Endothelial cell of umbilical vein (primary cell): ENCODE measurements around the gene THTPA.

Source experiments
- FOS ChIP-seq: IDR thresholded peaks from 2 replicates; pipeline ENCODE4 v1.6.1; 2011; ENCODE audit warnings: mild to moderate bottlenecking, low read length, moderate library complexity, borderline replicate concordance; ENCODE audit not compliant: insufficient read depth
- MYC ChIP-seq: IDR thresholded peaks from one replicate; pipeline ENCODE4 v1.6.1; 2011; ENCODE audit warnings: mild to moderate bottlenecking, low read depth, low read length
- POLR2AphosphoS5 ChIP-seq: IDR thresholded peaks from 2 replicates; pipeline ENCODE4 v1.6.1; 2012; ENCODE audit warnings: low read depth, mild to moderate bottlenecking, control low read depth, low read length, moderate library complexity; ENCODE audit not compliant: insufficient read depth
- TF ChIP-seq, protein P1 (sequence below): IDR thresholded peaks from 2 replicates; pipeline ENCODE4 v1.6.1; 2011; ENCODE audit not compliant: insufficient read depth, insufficient read length
- TF ChIP-seq, protein P2 (sequence below), 2 donors: IDR thresholded peaks; 1 replicate in 1 of 2; 2 replicates in 1 of 2; pipeline ENCODE4 v1.5.1; 2011; ENCODE audit warnings: low read length in 2 of 2, mild to moderate bottlenecking in 2 of 2, moderate library complexity in 2 of 2, control low read depth in 1 of 2, inconsistent platforms in 1 of 2, low read depth in 1 of 2; ENCODE audit not compliant: insufficient read depth in 1 of 2; ENCODE audit errors: extremely low read depth in 1 of 2

DNA sequence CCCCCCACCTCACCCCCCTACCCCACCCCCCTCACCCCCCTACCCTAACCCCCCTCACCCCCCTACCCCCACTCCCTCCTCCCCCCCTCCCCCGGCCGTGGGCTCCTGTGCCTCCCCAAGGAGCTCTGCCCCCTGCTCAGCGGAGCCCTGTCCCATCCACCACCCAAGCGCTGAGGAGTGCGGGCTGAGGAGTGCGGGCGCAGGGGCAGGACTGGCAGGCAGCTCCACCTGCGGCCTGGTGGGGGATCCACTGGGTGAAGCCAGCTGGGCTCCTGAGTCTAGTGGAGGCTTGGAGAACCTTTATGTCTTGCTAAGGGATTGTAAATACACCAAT, 24.8 kb downstream of the THTPA start:
- TF ChIP-seq, protein P1, sequence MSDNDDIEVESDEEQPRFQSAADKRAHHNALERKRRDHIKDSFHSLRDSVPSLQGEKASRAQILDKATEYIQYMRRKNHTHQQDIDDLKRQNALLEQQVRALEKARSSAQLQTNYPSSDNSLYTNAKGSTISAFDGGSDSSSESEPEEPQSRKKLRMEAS: no peak
- TF ChIP-seq POLR2AphosphoS5 (no peak), FOS (no peak), MYC (no peak)
- TF ChIP-seq, protein P2, sequence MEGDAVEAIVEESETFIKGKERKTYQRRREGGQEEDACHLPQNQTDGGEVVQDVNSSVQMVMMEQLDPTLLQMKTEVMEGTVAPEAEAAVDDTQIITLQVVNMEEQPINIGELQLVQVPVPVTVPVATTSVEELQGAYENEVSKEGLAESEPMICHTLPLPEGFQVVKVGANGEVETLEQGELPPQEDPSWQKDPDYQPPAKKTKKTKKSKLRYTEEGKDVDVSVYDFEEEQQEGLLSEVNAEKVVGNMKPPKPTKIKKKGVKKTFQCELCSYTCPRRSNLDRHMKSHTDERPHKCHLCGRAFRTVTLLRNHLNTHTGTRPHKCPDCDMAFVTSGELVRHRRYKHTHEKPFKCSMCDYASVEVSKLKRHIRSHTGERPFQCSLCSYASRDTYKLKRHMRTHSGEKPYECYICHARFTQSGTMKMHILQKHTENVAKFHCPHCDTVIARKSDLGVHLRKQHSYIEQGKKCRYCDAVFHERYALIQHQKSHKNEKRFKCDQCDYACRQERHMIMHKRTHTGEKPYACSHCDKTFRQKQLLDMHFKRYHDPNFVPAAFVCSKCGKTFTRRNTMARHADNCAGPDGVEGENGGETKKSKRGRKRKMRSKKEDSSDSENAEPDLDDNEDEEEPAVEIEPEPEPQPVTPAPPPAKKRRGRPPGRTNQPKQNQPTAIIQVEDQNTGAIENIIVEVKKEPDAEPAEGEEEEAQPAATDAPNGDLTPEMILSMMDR (IDR thresholded peaks at IDR 0.05; ENCODE audit: extremely low read depth in 1 of 2, insufficient read depth in 1 of 2, low read depth in 1 of 2, low read length in 2 of 2): no peak
